Epidermal melanocyte (primary cell): ENCODE data around the gene NAT8.
"Not testable (repeated sequence)": the region's sequence is repeated elsewhere in the genome, so short reads cannot be mapped to it uniquely, and the experiment has no call there.

Experiments
- DNase-seq: peaks from one replicate; pipeline ENCODE4 v3.0.0; 2011; ENCODE audit warnings: low spot score; ENCODE audit not compliant: insufficient read length

The NAT8 gene

GRCh38 chr2:73638429-73638828 is 3.8 kb downstream of the NAT8 start:
- no peak for DNase-seq

GRCh38 chr2:73636977-73637376 is 5.2 kb downstream of the NAT8 start:
- not testable (repeated sequence) for DNase-seq

GRCh38 chr2:73630662-73631266 is 11.5 kb downstream of the NAT8 start:
- not testable (repeated sequence) for DNase-seq

GRCh38 chr2:73628493-73628892 is 13.7 kb downstream of the NAT8 start:
- DNase-seq: not testable (repeated sequence)

- not testable (repeated sequence) for DNase-seq
These were observed 16.0 kb downstream of the NAT8 start for GRCh38 chr2:73626237-73626636.

- DNase-seq: not testable (repeated sequence)
These were observed 17.6 kb downstream of the NAT8 start for GRCh38 chr2:73624625-73625024.

GRCh38 chr2:73624036-73624435 is 18.2 kb downstream of the NAT8 start:
- DNase-seq: not testable (repeated sequence)

GRCh38 chr2:73619925-73620324 is 22.3 kb downstream of the NAT8 start:
- not testable (repeated sequence) for DNase-seq

GRCh38 chr2:73614997-73615396 is 27.2 kb downstream of the NAT8 start:
- DNase-seq: no peak

GRCh38 chr2:73614105-73614504 is 28.1 kb downstream of the NAT8 start:
- DNase-seq: no peak

- DNase-seq: no peak
These were observed 30.4 kb downstream of the NAT8 start for GRCh38 chr2:73611867-73612266.

GRCh38 chr2:73611193-73611592 is 31.0 kb downstream of the NAT8 start:
- DNase-seq: no peak

- DNase-seq: no peak
These were observed 32.1 kb downstream of the NAT8 start for GRCh38 chr2:73610111-73610510.

- DNase-seq: not testable (repeated sequence)
These were observed 37.6 kb downstream of the NAT8 start for GRCh38 chr2:73604589-73604988.

GRCh38 chr2:73603099-73603588 is 39.1 kb downstream of the NAT8 start:
- not testable (repeated sequence) for DNase-seq

- no peak for DNase-seq
These were observed 40.4 kb downstream of the NAT8 start for GRCh38 chr2:73601780-73602179.

GRCh38 chr2:73594251-73594650 is 48.0 kb downstream of the NAT8 start:
- no peak for DNase-seq

GRCh38 chr2:73593680-73594079 is 48.5 kb downstream of the NAT8 start:
- no peak for DNase-seq
